ENCODE measurements around the gene LIPA. TPM values are rescaled to one million over a fixed set of nuclear protein-coding genes. Genes with fewer than 3 reads are reported as not detected.
"Not testable (repeated sequence)": the region's sequence is repeated elsewhere in the genome, so short reads cannot be mapped to it uniquely, and the experiment has no call there.

Gene LIPA
- total RNA-seq, 5 donors from 2014 or later (not counting 1 experiment from before 2014, with no cell fraction given) = 23.2 to 38.2 (median 33.6) TPM

DNA sequence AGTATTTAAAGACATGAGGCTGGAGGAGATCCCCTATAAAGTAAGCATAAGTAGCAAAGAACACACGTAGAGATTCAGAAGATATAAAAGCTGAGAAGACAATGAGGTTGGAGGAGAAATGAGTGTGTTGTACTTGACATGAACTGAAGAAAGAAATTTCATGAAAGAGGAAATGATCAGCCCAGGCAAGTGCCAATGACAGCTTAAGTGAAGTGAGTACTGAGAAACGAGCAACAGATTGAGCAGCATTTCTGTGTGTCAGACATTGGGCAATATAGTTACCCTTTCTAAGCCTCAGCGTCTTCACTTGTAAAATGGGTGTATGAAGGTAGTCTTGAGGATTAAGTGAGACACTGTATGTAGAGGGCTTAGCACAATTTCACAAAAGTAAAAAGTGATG, 4.8 kb upstream of the LIPA start:
- no peaks in the 10 kb centered on the region for H3K27me3 Mint-ChIP-seq
- no peak overlapping the region for H3K27ac Mint-ChIP-seq
- H3K4me1 ChIP-seq (ENCODE audit: control insufficient read depth in 1 of 2, extremely low read depth in 1 of 2, insufficient read depth in 2 of 2, low read length in 2 of 2) = peaks cover 0 to 12% of the 10 kb centered on the region in 2 experiments
- DNase-seq (no peak), ATAC-seq (replicated peaks in 1 of 4) (no peak)
- 71% methylated on average over 2 of the region's 3 CpGs for WGBS (ENCODE audit: insufficient coverage)
- no peak overlapping the region for H3K27ac ChIP-seq (ENCODE audit: low read length)
- H3K4me3 ChIP-seq (ENCODE audit: control insufficient read depth in 1 of 2, extremely low read depth in 1 of 2, low read length in 1 of 2) = no peak overlapping the region
- no peaks in the 10 kb centered on the region for H3K36me3 ChIP-seq (ENCODE audit: control insufficient read depth in 2 of 2, extremely low read depth in 1 of 2, insufficient read depth in 1 of 2, low read length in 1 of 2)
- H3K4me1 Mint-ChIP-seq = peaks cover 0 to 4% (median 3%) of the 10 kb centered on the region in 3 donors
- H3K9me3 ChIP-seq = no peaks in the 10 kb centered on the region
- H3K9me3 Mint-ChIP-seq = peaks cover 0 to 4% (median 0%) of the 10 kb centered on the region in 3 donors
- no peaks in the 10 kb centered on the region for H3K27me3 ChIP-seq (replicated peaks in 1 of 2; ENCODE audit: control insufficient read depth in 2 of 2, extremely low read depth in 1 of 2, insufficient read depth in 2 of 2, low read length in 1 of 2)
- ChIA-PET POLR2A (interaction anchor here (0.5 to 0.6 kb wide), 2 partner anchors 136 to 281 kb away, joined by 4 to 5 read pairs; partner anchors contain the start of gene IFIT1 (in 1 of the 2)), CTCF (interaction anchor here in 1 of 2 donors (0.5 to 0.9 kb wide), 2 partner anchors 131 to 316 kb away, joined by 3 read pairs; no protein-coding TSS in a partner anchor)
- no peak overlapping the region for H3K4me3 Mint-ChIP-seq
- peaks cover 3% of the 10 kb centered on the region for H3K36me3 Mint-ChIP-seq

DNA sequence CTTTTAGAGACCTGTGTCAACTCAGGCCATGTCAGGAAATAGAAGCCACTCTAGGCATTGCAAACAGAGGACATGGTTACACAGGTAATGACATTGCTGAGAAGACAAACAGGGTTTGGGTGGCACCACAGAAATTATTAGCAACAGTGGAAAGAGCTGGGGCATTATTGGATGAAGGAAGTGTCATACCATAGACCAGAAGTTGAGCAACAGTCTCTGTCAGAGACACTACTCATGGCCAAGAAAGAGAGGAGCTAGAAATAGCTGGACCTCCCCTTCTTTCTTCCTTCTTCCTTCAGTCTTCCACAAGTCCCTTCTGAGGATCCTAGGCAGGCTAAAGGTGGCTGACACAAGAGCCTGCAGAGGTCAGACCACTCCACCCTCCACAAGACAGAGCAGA, 4.2 kb upstream of the LIPA start:
- Mint-ChIP-seq H3K4me3 (no peak overlapping the region), H3K4me1 (peaks cover 5 to 9% (median 7%) of the 10 kb centered on the region in 3 donors), H3K27ac (no peak overlapping the region), H3K36me3 (peaks cover 3% of the 10 kb centered on the region), H3K9me3 (peaks cover 0 to 4% (median 0%) of the 10 kb centered on the region in 3 donors), H3K27me3 (no peaks in the 10 kb centered on the region)
- Histone ChIP-seq H3K27me3 (replicated peaks in 1 of 2; ENCODE audit: control insufficient read depth in 2 of 2, extremely low read depth in 1 of 2, insufficient read depth in 2 of 2, low read length in 1 of 2) (no peaks in the 10 kb centered on the region), H3K36me3 (ENCODE audit: control insufficient read depth in 2 of 2, extremely low read depth in 1 of 2, insufficient read depth in 1 of 2, low read length in 1 of 2) (no peaks in the 10 kb centered on the region), H3K4me1 (ENCODE audit: control insufficient read depth in 1 of 2, extremely low read depth in 1 of 2, insufficient read depth in 2 of 2, low read length in 2 of 2) (peaks cover 3 to 18% of the 10 kb centered on the region in 2 experiments), H3K27ac (ENCODE audit: low read length) (no peak overlapping the region), H3K4me3 (ENCODE audit: control insufficient read depth in 1 of 2, extremely low read depth in 1 of 2, low read length in 1 of 2) (no peak overlapping the region), H3K9me3 (no peaks in the 10 kb centered on the region)
- no peak for DNase-seq
- no peak for ATAC-seq (replicated peaks in 1 of 4)
- CTCF ChIA-PET = interaction anchor here in 1 of 2 donors (0.5 to 0.9 kb wide), 2 partner anchors 131 to 316 kb away, joined by 3 read pairs; no protein-coding TSS in a partner anchor
- POLR2A ChIA-PET = interaction anchor here in 1 of 2 donors (0.6 kb wide), 1 partner anchor 281 kb away, joined by 4 read pairs; no protein-coding TSS in a partner anchor

DNA sequence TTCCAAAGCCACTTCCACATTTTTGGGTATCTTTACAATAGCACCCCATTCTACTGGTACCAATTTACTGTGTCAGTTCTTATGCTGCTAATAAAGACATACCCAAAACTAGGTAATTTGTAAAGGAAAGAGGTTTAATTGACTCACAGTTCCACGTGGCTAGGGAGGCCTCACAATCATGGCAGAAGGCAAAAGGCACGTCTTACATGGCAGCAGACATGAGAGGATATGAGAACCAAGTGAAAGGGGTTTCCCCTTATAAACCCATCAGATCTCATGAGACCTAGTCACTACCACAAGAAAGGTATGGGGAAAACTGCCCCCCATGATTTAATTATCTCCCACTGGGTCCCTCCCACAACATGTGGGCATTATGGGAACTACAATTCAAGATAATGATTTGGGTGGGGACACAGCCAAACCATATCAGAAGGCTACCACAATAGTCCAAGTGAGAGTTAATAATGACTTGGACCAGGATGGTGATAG, 3.6 kb upstream of the LIPA start:
- WGBS (ENCODE audit: insufficient coverage) = no CpG with 5 or more reads among the region's 2 CpGs
- H3K4me3 Mint-ChIP-seq; DNase-seq; H3K27ac ChIP-seq (ENCODE audit: low read length); POLR2A ChIA-PET; H3K9me3 ChIP-seq; CTCF ChIA-PET; H3K27ac Mint-ChIP-seq; H3K27me3 Mint-ChIP-seq; H3K9me3 Mint-ChIP-seq; H3K36me3 ChIP-seq (ENCODE audit: control insufficient read depth in 2 of 2, extremely low read depth in 1 of 2, insufficient read depth in 1 of 2, low read length in 1 of 2); H3K4me3 ChIP-seq (ENCODE audit: control insufficient read depth in 1 of 2, extremely low read depth in 1 of 2, low read length in 1 of 2); ATAC-seq (replicated peaks in 1 of 4); H3K27me3 ChIP-seq (replicated peaks in 1 of 2; ENCODE audit: control insufficient read depth in 2 of 2, extremely low read depth in 1 of 2, insufficient read depth in 2 of 2, low read length in 1 of 2); H3K36me3 Mint-ChIP-seq: not testable (repeated sequence)
- H3K4me1 ChIP-seq (ENCODE audit: control insufficient read depth in 1 of 2, extremely low read depth in 1 of 2, insufficient read depth in 2 of 2, low read length in 2 of 2) = peaks cover 7 to 14% of the 10 kb centered on the region in 2 experiments
- H3K4me1 Mint-ChIP-seq = peaks cover 11 to 12% (median 11%) of the 10 kb centered on the region in 3 donors

DNA sequence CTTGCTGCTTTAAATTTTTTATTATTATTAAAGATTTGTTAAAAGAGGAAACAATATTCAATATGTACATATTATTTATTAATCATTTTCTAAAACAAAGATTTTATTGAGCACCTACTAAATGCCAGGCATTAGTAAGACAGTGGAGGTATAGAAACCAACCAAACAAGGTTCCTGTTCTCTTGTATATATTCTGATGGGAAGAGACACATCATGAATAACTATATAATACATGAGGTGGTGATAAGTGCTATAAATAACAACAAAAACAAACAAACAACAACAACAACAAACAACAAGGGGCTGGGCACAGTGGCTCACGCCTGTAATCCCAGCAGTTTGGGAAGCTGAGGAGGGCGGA, 630 bp upstream of the LIPA start:
- Mint-ChIP-seq H3K4me3 (peak overlapping the region in 1 of 3 donors; percentile 73), H3K27me3 (no peaks in the 10 kb centered on the region)
- no CpG with 5 or more reads among the region's 2 CpGs for WGBS (ENCODE audit: insufficient coverage)

GRCh38 chr10:89250865-89251408, 638 bp downstream of the LIPA start:
- Histone ChIP-seq H3K27me3 (replicated peaks in 1 of 2; ENCODE audit: control insufficient read depth in 2 of 2, extremely low read depth in 1 of 2, insufficient read depth in 2 of 2, low read length in 1 of 2) (no peaks in the 10 kb centered on the region), H3K36me3 (ENCODE audit: control insufficient read depth in 2 of 2, extremely low read depth in 1 of 2, insufficient read depth in 1 of 2, low read length in 1 of 2) (no peaks in the 10 kb centered on the region), H3K4me3 (ENCODE audit: control insufficient read depth in 1 of 2, extremely low read depth in 1 of 2, low read length in 1 of 2) (peak overlapping the region; percentile 73 to 89), H3K27ac (ENCODE audit: low read length) (peak overlapping the region; percentile 49), H3K9me3 (no peaks in the 10 kb centered on the region), H3K4me1 (ENCODE audit: control insufficient read depth in 1 of 2, extremely low read depth in 1 of 2, insufficient read depth in 2 of 2, low read length in 2 of 2) (peaks cover 7 to 14% of the 10 kb centered on the region in 2 experiments)
- H3K4me3 Mint-ChIP-seq = peak overlapping the region; percentile 73 to 87 (median 86)
- ChIA-PET POLR2A (interaction anchor here in 1 of 2 donors (0.6 to 2.0 kb wide), 2 partner anchors 29 to 163 kb away, joined by 3 to 6 read pairs; partner anchors contain the start of gene IFIT5), CTCF (interaction anchor here (0.5 to 2.4 kb wide), 11 partner anchors 11 to 389 kb away, joined by 3 to 15 read pairs (median 3); partner anchors contain the start of genes IFIT1 (in 1 of the 2) and IFIT5 (in 1 of the 2))
- H3K27ac Mint-ChIP-seq = peak overlapping the region; percentile 49 to 55
- 29% methylated on average over 12 of the region's 13 CpGs for WGBS (ENCODE audit: insufficient coverage)
- H3K9me3 Mint-ChIP-seq = peaks cover 0 to 4% (median 0%) of the 10 kb centered on the region in 3 donors
- H3K4me1 Mint-ChIP-seq = peaks cover 23 to 25% (median 23%) of the 10 kb centered on the region in 3 donors
- DNase-seq = peak in 3 of 35 experiments; percentile 1 to 26 (median 6)
- ATAC-seq (replicated peaks in 1 of 4) = no peak
- H3K27me3 Mint-ChIP-seq = no peaks in the 10 kb centered on the region
- peaks cover 5% of the 10 kb centered on the region for H3K36me3 Mint-ChIP-seq

More for the DNA sequence above, 630 bp upstream of the LIPA start:
- peak overlapping the region in 1 of 2 donors; percentile 89 for H3K4me3 ChIP-seq (ENCODE audit: control insufficient read depth in 1 of 2, extremely low read depth in 1 of 2, low read length in 1 of 2)
- H3K27ac Mint-ChIP-seq = peak overlapping the region; percentile 28 to 39
- no peaks in the 10 kb centered on the region for H3K9me3 ChIP-seq
- no peaks in the 10 kb centered on the region for H3K27me3 ChIP-seq (replicated peaks in 1 of 2; ENCODE audit: control insufficient read depth in 2 of 2, extremely low read depth in 1 of 2, insufficient read depth in 2 of 2, low read length in 1 of 2)
- ATAC-seq (replicated peaks in 1 of 4) = no peak
- DNase-seq = no peak
- POLR2A ChIA-PET = interaction anchor here (0.6 to 2.0 kb wide), 6 partner anchors 35 to 602 kb away, joined by 3 to 6 read pairs (median 4); partner anchors contain the start of genes IFIT1 (in 1 of the 2) and IFIT5 (in 1 of the 2)
- no peaks in the 10 kb centered on the region for H3K36me3 ChIP-seq (ENCODE audit: control insufficient read depth in 2 of 2, extremely low read depth in 1 of 2, insufficient read depth in 1 of 2, low read length in 1 of 2)
- peaks cover 7 to 14% of the 10 kb centered on the region in 2 experiments for H3K4me1 ChIP-seq (ENCODE audit: control insufficient read depth in 1 of 2, extremely low read depth in 1 of 2, insufficient read depth in 2 of 2, low read length in 2 of 2)
- peak overlapping the region; percentile 71 for H3K27ac ChIP-seq (ENCODE audit: low read length)
- peaks cover 3% of the 10 kb centered on the region for H3K36me3 Mint-ChIP-seq
- peaks cover 0 to 4% (median 0%) of the 10 kb centered on the region in 3 donors for H3K9me3 Mint-ChIP-seq
- CTCF ChIA-PET = interaction anchor here in 1 of 2 donors (0.6 to 2.4 kb wide), 13 partner anchors 34 to 1995 kb away, joined by 3 to 15 read pairs (median 4); partner anchors contain the start of genes IFIT1, IFIT3 and IFIT5
- peaks cover 23 to 25% (median 23%) of the 10 kb centered on the region in 3 donors for H3K4me1 Mint-ChIP-seq

GRCh38 chr10:89248990-89249389, 2.6 kb downstream of the LIPA start:
- no peak overlapping the region for H3K27ac Mint-ChIP-seq

More at GRCh38 chr10:89248990-89249389, 2.6 kb downstream of the LIPA start:
- POLR2A ChIA-PET = interaction anchor here in 1 of 2 donors (0.7 kb wide), 1 partner anchor 400 kb away, joined by 3 read pairs; no protein-coding TSS in a partner anchor
- Histone ChIP-seq H3K27me3 (replicated peaks in 1 of 2; ENCODE audit: control insufficient read depth in 2 of 2, extremely low read depth in 1 of 2, insufficient read depth in 2 of 2, low read length in 1 of 2) (no peaks in the 10 kb centered on the region), H3K9me3 (no peaks in the 10 kb centered on the region), H3K4me1 (ENCODE audit: control insufficient read depth in 1 of 2, extremely low read depth in 1 of 2, insufficient read depth in 2 of 2, low read length in 2 of 2) (peaks cover 7 to 14% of the 10 kb centered on the region in 2 experiments), H3K27ac (ENCODE audit: low read length) (no peak overlapping the region), H3K4me3 (ENCODE audit: control insufficient read depth in 1 of 2, extremely low read depth in 1 of 2, low read length in 1 of 2) (no peak overlapping the region), H3K36me3 (ENCODE audit: control insufficient read depth in 2 of 2, extremely low read depth in 1 of 2, insufficient read depth in 1 of 2, low read length in 1 of 2) (peaks cover 0 to 6% of the 10 kb centered on the region in 2 donors)
- Mint-ChIP-seq H3K27me3 (no peaks in the 10 kb centered on the region), H3K9me3 (no peaks in the 10 kb centered on the region), H3K4me1 (peaks cover 23 to 25% (median 24%) of the 10 kb centered on the region in 3 donors), H3K36me3 (peaks cover 12% of the 10 kb centered on the region), H3K4me3 (no peak overlapping the region)
- CTCF ChIA-PET = interaction anchor here (0.6 to 1.2 kb wide), 8 partner anchors 8 to 143 kb away, joined by 3 to 5 read pairs (median 3); partner anchors contain the start of gene IFIT1 (in 1 of the 2)
- DNase-seq (no peak), ATAC-seq (replicated peaks in 1 of 4) (no peak)
- 0% methylated on average over 1 of the region's 3 CpGs for WGBS (ENCODE audit: insufficient coverage)

Measured in T-cell (primary cell).